Activated CD4-positive, alpha-beta memory T cell treated with anti-CD3 and anti-CD28 coated beads, Interleukin-2, amount 10 ng/mL, durations not matched to agents 7 days and 5 days (primary cell): ENCODE results near the gene PDE4A. TPM values are rescaled to one million over a fixed set of nuclear protein-coding genes. Genes with fewer than 3 reads are reported as not detected.
A peak's percentile ranks its signal among the peaks of the same experiment; 100 is the strongest.
"Not testable (repeated sequence)": the region's sequence is repeated elsewhere in the genome, so short reads cannot be mapped to it uniquely, and the experiment has no call there.

ENCODE experiments used
- CTCF ChIA-PET: fragments of 350-600 bp; sonication (Branson Sonifier 250); formaldehyde crosslinking; loops from one replicate; lab custom pipeline; 2021; ENCODE audit warnings: antibody characterized with exemption, inconsistent platforms; lab: Charles Lee
- POLR2A ChIA-PET: fragments of 350-600 bp; sonication (Branson Sonifier 250); formaldehyde crosslinking; loops from one replicate; lab custom pipeline; 2021; ENCODE audit warnings: antibody characterized with exemption; lab: Charles Lee
- DNase-seq: peaks from one replicate; pipeline ENCODE4 v3.0.0-alpha.2; 2020
- H3K27ac Mint-ChIP-seq: one replicate; pipeline ENCODE4 v1.8.0; 2021; ENCODE audit warnings: mild to moderate bottlenecking, mixed read lengths
- H3K27me3 Mint-ChIP-seq: one replicate; pipeline ENCODE4 v1.8.0; 2021; ENCODE audit warnings: mixed read lengths
- H3K36me3 Mint-ChIP-seq: one replicate; pipeline ENCODE4 v1.8.0; 2021; ENCODE audit warnings: low read depth, mixed read lengths
- H3K4me1 Mint-ChIP-seq: one replicate; pipeline ENCODE4 v1.8.0; 2021; ENCODE audit warnings: mixed read lengths
- H3K4me3 Mint-ChIP-seq: one replicate; pipeline ENCODE4 v1.8.0; 2021; ENCODE audit warnings: mild to moderate bottlenecking, mixed read lengths
- H3K9me3 Mint-ChIP-seq: one replicate; pipeline ENCODE4 v1.8.0; 2021; ENCODE audit warnings: mixed read lengths
- total RNA-seq, 2 experiments: library from RNA; stranded (reverse); gene quantifications; one replicate each; pipeline ENCODE4 v1.2.3, GENCODE V29; 2021

PDE4A gene
- total RNA-seq, 2 experiments from 2014 or later = 56.2 to 58.1 TPM

GRCh38 chr19:10453852-10454251 is 33.5 kb downstream of the PDE4A start:
- no peak overlapping the region for H3K27ac Mint-ChIP-seq
- ChIA-PET CTCF (interaction anchor here (0.6 to 1.2 kb wide), 2 partner anchors 17 to 63 kb away, joined by 3 to 4 read pairs; no protein-coding TSS in a partner anchor), POLR2A (interaction anchor here (1.0 kb wide), 1 partner anchor 26 kb away, joined by 3 read pairs; no protein-coding TSS in a partner anchor)
- no peaks in the 10 kb centered on the region for H3K27me3 Mint-ChIP-seq
- H3K36me3 Mint-ChIP-seq = peaks cover 34% of the 10 kb centered on the region
- H3K9me3 Mint-ChIP-seq = no peaks in the 10 kb centered on the region
- H3K4me1 Mint-ChIP-seq = peaks cover 15% of the 10 kb centered on the region
- DNase-seq = no peak
- H3K4me3 Mint-ChIP-seq = no peak overlapping the region

- H3K4me1 Mint-ChIP-seq = peaks cover 15% of the 10 kb centered on the region
- ChIA-PET POLR2A (no interaction called here), CTCF (interaction anchor here (0.6 to 1.2 kb wide), 2 partner anchors 16 to 64 kb away, joined by 3 to 4 read pairs; no protein-coding TSS in a partner anchor)
- no peaks in the 10 kb centered on the region for H3K9me3 Mint-ChIP-seq
- H3K36me3 Mint-ChIP-seq = peaks cover 31% of the 10 kb centered on the region
- H3K27me3 Mint-ChIP-seq = no peaks in the 10 kb centered on the region
- H3K27ac Mint-ChIP-seq = no peak overlapping the region
- DNase-seq = no peak
- H3K4me3 Mint-ChIP-seq = no peak overlapping the region
Measured at GRCh38 chr19:10454267-10454666, 33.9 kb downstream of the PDE4A start.

- CTCF ChIA-PET, POLR2A ChIA-PET, H3K27me3 Mint-ChIP-seq: not testable (repeated sequence)
Measured at GRCh38 chr19:10458733-10459132, 38.4 kb downstream of the PDE4A start.

GRCh38 chr19:10460714-10461046 is 40.3 kb downstream of the PDE4A start:
- Mint-ChIP-seq H3K4me1 (peaks cover 12% of the 10 kb centered on the region), H3K36me3 (peaks cover 36% of the 10 kb centered on the region), H3K4me3 (no peak overlapping the region), H3K9me3 (no peaks in the 10 kb centered on the region), H3K27me3 (no peaks in the 10 kb centered on the region), H3K27ac (no peak overlapping the region)
- ChIA-PET CTCF (interaction anchor here (1.0 kb wide), 1 partner anchor 25 kb away, joined by 3 read pairs; no protein-coding TSS in a partner anchor), POLR2A (no interaction called here)
- DNase-seq = no peak

More at GRCh38 chr19:10458733-10459132, 38.4 kb downstream of the PDE4A start:
- H3K4me3 Mint-ChIP-seq, DNase-seq, H3K9me3 Mint-ChIP-seq, H3K27ac Mint-ChIP-seq: not testable (repeated sequence)
- Mint-ChIP-seq H3K36me3 (peaks cover 29% of the 10 kb centered on the region), H3K4me1 (peaks cover 12% of the 10 kb centered on the region)

- Mint-ChIP-seq H3K4me1 (peaks cover 12% of the 10 kb centered on the region), H3K27me3 (no peaks in the 10 kb centered on the region), H3K27ac (no peak overlapping the region), H3K9me3 (no peaks in the 10 kb centered on the region), H3K4me3 (no peak overlapping the region), H3K36me3 (peaks cover 32% of the 10 kb centered on the region)
- ChIA-PET CTCF (interaction anchor here (1.0 kb wide), 1 partner anchor 26 kb away, joined by 3 read pairs; no protein-coding TSS in a partner anchor), POLR2A (interaction anchor here (0.5 to 1.6 kb wide), 3 partner anchors 10 to 56 kb away, joined by 3 to 5 read pairs (median 4); no protein-coding TSS in a partner anchor)
- DNase-seq = peak; percentile 91
Measured at GRCh38 chr19:10461047-10461949, 41.0 kb downstream of the PDE4A start.

- DNase-seq, H3K9me3 Mint-ChIP-seq, H3K4me3 Mint-ChIP-seq, CTCF ChIA-PET, H3K27me3 Mint-ChIP-seq, H3K27ac Mint-ChIP-seq: not testable (repeated sequence)
- peaks cover 12% of the 10 kb centered on the region for H3K4me1 Mint-ChIP-seq
- POLR2A ChIA-PET = interaction anchor here (0.5 to 1.6 kb wide), 3 partner anchors 9 to 56 kb away, joined by 3 to 5 read pairs (median 4); no protein-coding TSS in a partner anchor
- peaks cover 34% of the 10 kb centered on the region for H3K36me3 Mint-ChIP-seq
Measured at GRCh38 chr19:10462042-10462441, 41.7 kb downstream of the PDE4A start.

- ChIA-PET POLR2A (interaction anchor here (1.1 to 1.6 kb wide), 2 partner anchors 11 to 57 kb away, joined by 4 to 5 read pairs; no protein-coding TSS in a partner anchor), CTCF (no interaction called here)
- Mint-ChIP-seq H3K4me3 (no peak overlapping the region), H3K27me3 (no peaks in the 10 kb centered on the region), H3K9me3 (no peaks in the 10 kb centered on the region), H3K36me3 (peaks cover 34% of the 10 kb centered on the region), H3K27ac (no peak overlapping the region), H3K4me1 (peaks cover 12% of the 10 kb centered on the region)
- DNase-seq = no peak
Measured at GRCh38 chr19:10462557-10462956, 42.2 kb downstream of the PDE4A start.

- Mint-ChIP-seq H3K4me3 (no peak overlapping the region), H3K27ac (no peak overlapping the region), H3K27me3 (no peaks in the 10 kb centered on the region), H3K4me1 (peaks cover 12% of the 10 kb centered on the region), H3K36me3 (peaks cover 40% of the 10 kb centered on the region), H3K9me3 (no peaks in the 10 kb centered on the region)
- no peak for DNase-seq
- ChIA-PET CTCF (no interaction called here), POLR2A (no interaction called here)
Measured at GRCh38 chr19:10464456-10464855, 44.1 kb downstream of the PDE4A start.

- H3K27me3 Mint-ChIP-seq = no peaks in the 10 kb centered on the region
- no peak overlapping the region for H3K4me3 Mint-ChIP-seq
- H3K27ac Mint-ChIP-seq = no peak overlapping the region
- H3K9me3 Mint-ChIP-seq = no peaks in the 10 kb centered on the region
- ChIA-PET POLR2A (no interaction called here), CTCF (no interaction called here)
- no peak for DNase-seq
- peaks cover 31% of the 10 kb centered on the region for H3K36me3 Mint-ChIP-seq
- peaks cover 2% of the 10 kb centered on the region for H3K4me1 Mint-ChIP-seq
Measured at GRCh38 chr19:10467104-10467706, 46.9 kb downstream of the PDE4A start.

GRCh38 chr19:10468133-10468532 is 47.8 kb downstream of the PDE4A start:
- Mint-ChIP-seq H3K4me3 (no peak overlapping the region), H3K9me3 (no peaks in the 10 kb centered on the region), H3K27ac (no peak overlapping the region), H3K27me3 (no peaks in the 10 kb centered on the region), H3K36me3 (peaks cover 25% of the 10 kb centered on the region), H3K4me1 (no peaks in the 10 kb centered on the region)
- CTCF ChIA-PET = no interaction called here
- DNase-seq = no peak
- POLR2A ChIA-PET = interaction anchor here (0.6 kb wide), 1 partner anchor 9 kb away, joined by 3 read pairs; no protein-coding TSS in a partner anchor

GRCh38 chr19:10471909-10472308 is 51.6 kb downstream of the PDE4A start:
- POLR2A ChIA-PET = interaction anchor here (0.8 kb wide), 1 partner anchor 50 kb away, joined by 3 read pairs; no protein-coding TSS in a partner anchor
- Mint-ChIP-seq H3K4me1 (peaks cover 10% of the 10 kb centered on the region), H3K4me3 (no peak overlapping the region), H3K36me3 (peaks cover 10% of the 10 kb centered on the region), H3K27ac (no peak overlapping the region), H3K27me3 (no peaks in the 10 kb centered on the region), H3K9me3 (no peaks in the 10 kb centered on the region)
- no peak for DNase-seq
- CTCF ChIA-PET = interaction anchor here (0.7 to 1.7 kb wide), 4 partner anchors 12 to 212 kb away, joined by 3 to 6 read pairs (median 4); no protein-coding TSS in a partner anchor

GRCh38 chr19:10473192-10473591 is 52.9 kb downstream of the PDE4A start:
- Mint-ChIP-seq H3K4me3 (no peak overlapping the region), H3K27ac (no peak overlapping the region), H3K27me3 (no peaks in the 10 kb centered on the region), H3K9me3 (no peaks in the 10 kb centered on the region), H3K4me1 (peaks cover 12% of the 10 kb centered on the region), H3K36me3 (peaks cover 9% of the 10 kb centered on the region)
- POLR2A ChIA-PET = interaction anchor here (1.0 kb wide), 1 partner anchor 11 kb away, joined by 5 read pairs; no protein-coding TSS in a partner anchor
- CTCF ChIA-PET = interaction anchor here (0.5 to 1.7 kb wide), 3 partner anchors 10 to 171 kb away, joined by 3 to 6 read pairs (median 4); no protein-coding TSS in a partner anchor
- no peak for DNase-seq
